ENCODE results near the gene HASPIN. TPM values are rescaled to one million over a fixed set of nuclear protein-coding genes. Genes with fewer than 3 reads are reported as not detected.
A peak's percentile ranks its signal among the peaks of the same experiment; 100 is the strongest.

HASPIN gene
- total RNA-seq, 1 experiment from 2014 or later: 6.4 TPM

DNA sequence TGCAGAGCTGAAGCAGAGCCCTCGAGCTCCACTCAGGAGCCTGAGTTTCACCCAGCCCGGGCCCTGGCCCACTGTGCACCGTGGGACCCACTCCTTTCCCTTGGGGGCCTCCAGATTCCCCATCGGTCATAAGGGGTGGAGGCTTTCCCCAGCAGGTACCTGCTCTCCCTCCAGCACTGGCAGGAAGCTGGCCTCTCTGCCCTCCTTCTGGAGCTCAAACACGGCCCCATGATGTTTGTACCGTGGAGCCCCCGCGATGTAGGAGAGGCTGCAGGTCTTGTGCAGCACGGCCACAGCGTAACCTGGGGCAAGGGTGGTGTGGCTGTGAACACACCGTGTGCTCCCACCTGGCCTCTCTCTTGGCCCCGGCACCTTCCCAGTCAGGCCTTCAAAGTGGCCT lies 29.9 kb downstream of the HASPIN start:
- DNase-seq (ENCODE audit: unreplicated experiment): no peak
- H3K9me3 Mint-ChIP-seq (ENCODE audit: unreplicated experiment): no peaks in the 10 kb centered on the region
- H3K27me3 Mint-ChIP-seq (ENCODE audit: insufficient read depth, unreplicated experiment): peaks cover 20% of the 10 kb centered on the region
- no peak overlapping the region for H3K4me3 Mint-ChIP-seq (ENCODE audit: unreplicated experiment)
- POLR2A ChIA-PET: interaction anchor here (1.2 kb wide), 1 partner anchor 19 kb away, joined by 3 read pairs; no protein-coding TSS in a partner anchor
- H3K27ac Mint-ChIP-seq (ENCODE audit: low read depth, unreplicated experiment): no peak overlapping the region
- TF ChIP-seq, protein P1, sequence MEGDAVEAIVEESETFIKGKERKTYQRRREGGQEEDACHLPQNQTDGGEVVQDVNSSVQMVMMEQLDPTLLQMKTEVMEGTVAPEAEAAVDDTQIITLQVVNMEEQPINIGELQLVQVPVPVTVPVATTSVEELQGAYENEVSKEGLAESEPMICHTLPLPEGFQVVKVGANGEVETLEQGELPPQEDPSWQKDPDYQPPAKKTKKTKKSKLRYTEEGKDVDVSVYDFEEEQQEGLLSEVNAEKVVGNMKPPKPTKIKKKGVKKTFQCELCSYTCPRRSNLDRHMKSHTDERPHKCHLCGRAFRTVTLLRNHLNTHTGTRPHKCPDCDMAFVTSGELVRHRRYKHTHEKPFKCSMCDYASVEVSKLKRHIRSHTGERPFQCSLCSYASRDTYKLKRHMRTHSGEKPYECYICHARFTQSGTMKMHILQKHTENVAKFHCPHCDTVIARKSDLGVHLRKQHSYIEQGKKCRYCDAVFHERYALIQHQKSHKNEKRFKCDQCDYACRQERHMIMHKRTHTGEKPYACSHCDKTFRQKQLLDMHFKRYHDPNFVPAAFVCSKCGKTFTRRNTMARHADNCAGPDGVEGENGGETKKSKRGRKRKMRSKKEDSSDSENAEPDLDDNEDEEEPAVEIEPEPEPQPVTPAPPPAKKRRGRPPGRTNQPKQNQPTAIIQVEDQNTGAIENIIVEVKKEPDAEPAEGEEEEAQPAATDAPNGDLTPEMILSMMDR (IDR thresholded peaks at IDR 0.05; ENCODE audit: unreplicated experiment): no peak
- no peaks in the 10 kb centered on the region for H3K36me3 Mint-ChIP-seq (ENCODE audit: insufficient read depth, unreplicated experiment)
- CTCF ChIA-PET: interaction anchor here (1.4 kb wide), 1 partner anchor 16 kb away, joined by 6 read pairs; no protein-coding TSS in a partner anchor
- no peaks in the 10 kb centered on the region for H3K4me1 Mint-ChIP-seq (ENCODE audit: insufficient read depth, unreplicated experiment)
- BruUV-seq (replicated peaks): no TSS peak
- intact Hi-C loops (cut with micrococcal nuclease): no loop called here

DNA sequence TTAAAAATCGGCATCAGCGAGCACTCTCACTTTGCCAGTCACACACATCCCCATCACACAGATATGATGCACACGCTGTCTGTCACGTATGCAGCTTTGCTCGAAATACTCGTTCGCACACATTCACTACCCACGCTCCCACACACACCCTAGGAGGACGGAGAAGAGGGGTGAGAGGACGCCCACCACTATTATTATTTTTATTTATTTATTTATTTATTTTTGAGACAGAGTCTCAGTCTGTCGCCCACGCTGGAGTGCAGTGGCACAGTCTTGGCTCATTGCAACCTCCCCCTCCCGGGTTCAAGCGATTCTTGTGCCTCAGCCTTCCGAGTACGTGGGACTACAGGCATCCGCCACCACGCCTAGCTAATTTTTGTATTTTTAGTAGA lies 30.4 kb downstream of the HASPIN start:
- Mint-ChIP-seq H3K4me3 (ENCODE audit: unreplicated experiment) (peak overlapping the region; percentile 70), H3K27ac (ENCODE audit: low read depth, unreplicated experiment) (no peak overlapping the region), H3K4me1 (ENCODE audit: insufficient read depth, unreplicated experiment) (no peaks in the 10 kb centered on the region), H3K9me3 (ENCODE audit: unreplicated experiment) (no peaks in the 10 kb centered on the region), H3K36me3 (ENCODE audit: insufficient read depth, unreplicated experiment) (no peaks in the 10 kb centered on the region), H3K27me3 (ENCODE audit: insufficient read depth, unreplicated experiment) (peaks cover 15% of the 10 kb centered on the region)
- ChIA-PET POLR2A (interaction anchor here (1.2 kb wide), 1 partner anchor 20 kb away, joined by 3 read pairs; no protein-coding TSS in a partner anchor), CTCF (interaction anchor here (1.4 kb wide), 1 partner anchor 16 kb away, joined by 6 read pairs; no protein-coding TSS in a partner anchor)
- no TSS peak for BruUV-seq (replicated peaks)
- TF ChIP-seq, protein P1 (IDR thresholded peaks at IDR 0.05; ENCODE audit: unreplicated experiment): no peak
- no peak for DNase-seq (ENCODE audit: unreplicated experiment)
- intact Hi-C loops (cut with micrococcal nuclease): no loop called here

GRCh38 chr17:3754458-3755334 lies 31.0 kb downstream of the HASPIN start:
- H3K9me3 Mint-ChIP-seq (ENCODE audit: unreplicated experiment): peaks cover 3% of the 10 kb centered on the region
- H3K27me3 Mint-ChIP-seq (ENCODE audit: insufficient read depth, unreplicated experiment): peaks cover 11% of the 10 kb centered on the region
- peak; percentile 92 for DNase-seq (ENCODE audit: unreplicated experiment)
- no peaks in the 10 kb centered on the region for H3K36me3 Mint-ChIP-seq (ENCODE audit: insufficient read depth, unreplicated experiment)
- H3K4me1 Mint-ChIP-seq (ENCODE audit: insufficient read depth, unreplicated experiment): no peaks in the 10 kb centered on the region
- POLR2A ChIA-PET: interaction anchor here (0.7 to 1.2 kb wide), 3 partner anchors 17 to 92 kb away, joined by 3 to 4 read pairs (median 3); partner anchors contain the start of gene NCBP3
- peak overlapping the region; percentile 49 for H3K27ac Mint-ChIP-seq (ENCODE audit: low read depth, unreplicated experiment)
- H3K4me3 Mint-ChIP-seq (ENCODE audit: unreplicated experiment): peak overlapping the region; percentile 70
- CTCF ChIA-PET: interaction anchor here (1.1 to 1.4 kb wide), 2 partner anchors 15 to 17 kb away, joined by 3 to 6 read pairs; no protein-coding TSS in a partner anchor
- intact Hi-C loops (cut with micrococcal nuclease): no loop called here
- BruUV-seq (replicated peaks): no TSS peak
- TF ChIP-seq, protein P1 (IDR thresholded peaks at IDR 0.05; ENCODE audit: unreplicated experiment): no peak

- TF ChIP-seq, protein P1 (IDR thresholded peaks at IDR 0.05; ENCODE audit: unreplicated experiment): no peak
- H3K4me3 Mint-ChIP-seq (ENCODE audit: unreplicated experiment): peak overlapping the region; percentile 70
- intact Hi-C loops (cut with micrococcal nuclease): no loop called here
- DNase-seq (ENCODE audit: unreplicated experiment): no peak
- BruUV-seq (replicated peaks): no TSS peak
- peaks cover 8% of the 10 kb centered on the region for H3K9me3 Mint-ChIP-seq (ENCODE audit: unreplicated experiment)
- peaks cover 10% of the 10 kb centered on the region for H3K27me3 Mint-ChIP-seq (ENCODE audit: insufficient read depth, unreplicated experiment)
- H3K36me3 Mint-ChIP-seq (ENCODE audit: insufficient read depth, unreplicated experiment): no peaks in the 10 kb centered on the region
- no peaks in the 10 kb centered on the region for H3K4me1 Mint-ChIP-seq (ENCODE audit: insufficient read depth, unreplicated experiment)
- CTCF ChIA-PET: interaction anchor here (0.6 to 2.6 kb wide), 3 partner anchors 16 to 264 kb away, joined by 3 to 15 read pairs (median 3); no protein-coding TSS in a partner anchor
- POLR2A ChIA-PET: interaction anchor here (0.8 kb wide), 1 partner anchor 18 kb away, joined by 4 read pairs; no protein-coding TSS in a partner anchor
- H3K27ac Mint-ChIP-seq (ENCODE audit: low read depth, unreplicated experiment): peak overlapping the region; percentile 49
Measured at GRCh38 chr17:3755335-3756030, 31.8 kb downstream of the HASPIN start.
